K562 (cell line): ENCODE data around the gene FOXL2NB.

Source experiments
- ATF3 ChIP-seq, 2 experiments: fragments of 450-650 bp in 1 of 2; sonication (generic) in 1 of 2; formaldehyde crosslinking in 1 of 2; IDR thresholded peaks in 1 of 2; conservative IDR thresholded peaks in 1 of 2; 2 replicates each; pipeline versions ENCODE4 v1.6.1 to v1.8.1; 2016 to 2023; ENCODE audit warnings: mild to moderate bottlenecking in 2 of 2, moderate library complexity in 2 of 2, inconsistent platforms in 1 of 2, missing genetic modification reagents in 1 of 2
- CTCF ChIP-seq, 3 experiments: IDR thresholded peaks in 2 of 3; conservative IDR thresholded peaks in 1 of 3; 2 replicates each; pipeline ENCODE4 v1.5.1; 2011 to 2012; ENCODE audit warnings: low read length in 3 of 3, mild to moderate bottlenecking in 3 of 3, control low read depth in 2 of 3, improper control_type of control experiment in 1 of 3, inconsistent platforms in 1 of 3, low read depth in 1 of 3, mixed read lengths in 1 of 3, moderate library complexity in 1 of 3; ENCODE audit not compliant: insufficient read depth in 2 of 3
- ETS2 ChIP-seq: IDR thresholded peaks from 2 replicates; pipeline ENCODE4 v1.6.1; 2016; ENCODE audit warnings: borderline replicate concordance, missing genetic modification characterization, mild to moderate bottlenecking, moderate library complexity, missing compliant biosample characterization; ENCODE audit not compliant: poor library complexity, severe bottlenecking
- FOXJ3 ChIP-seq: sonication (generic); formaldehyde crosslinking; IDR thresholded peaks from 2 replicates; pipeline ENCODE4 v1.4.0; 2020; ENCODE audit warnings: mild to moderate bottlenecking, missing genetic modification reagents
- HBP1 ChIP-seq: fragments of 450-650 bp; formaldehyde crosslinking; IDR thresholded peaks from 2 replicates; pipeline ENCODE4 v1.4.0; 2022; ENCODE audit warnings: missing genetic modification characterization
- KLF16 ChIP-seq: IDR thresholded peaks from 2 replicates; pipeline ENCODE4 v1.6.1; 2016; ENCODE audit warnings: antibody characterized with exemption
- MAX ChIP-seq: sonication (generic); formaldehyde crosslinking; IDR thresholded peaks from 2 replicates; pipeline ENCODE4 v1.9.0; 2022; ENCODE audit warnings: mild to moderate bottlenecking, missing genetic modification reagents
- MCM2 ChIP-seq: fragments of 450-650 bp; IDR thresholded peaks from 2 replicates; pipeline ENCODE4 v1.6.1; 2017; ENCODE audit warnings: low read depth, mild to moderate bottlenecking
- MTA3 ChIP-seq: fragments of 450-650 bp; formaldehyde crosslinking; IDR thresholded peaks from 2 replicates; pipeline ENCODE4 v1.6.1; 2017; ENCODE audit warnings: mild to moderate bottlenecking, borderline replicate concordance
- PKNOX1 ChIP-seq: fragments of 450-650 bp; IDR thresholded peaks from 2 replicates; pipeline ENCODE4 v1.6.1; 2016
- SMAD1 ChIP-seq: fragments of 150-350 bp; IDR thresholded peaks from 2 replicates; pipeline ENCODE4 v1.6.1; 2014; ENCODE audit warnings: low read length, low read depth; ENCODE audit not compliant: partially characterized antibody
- SNRNP70 ChIP-seq: fragments of 200-400 bp; formaldehyde crosslinking; optimal IDR thresholded peaks from 2 replicates; pipeline ENCODE3; 2017; ENCODE audit warnings: low read depth, low read length

GRCh38 chr3:138944929-138945708, 1.9 kb upstream of the FOXL2NB start:
- TF ChIP-seq MAX (CRISPR knock-in tag), result peak; percentile 67
- TF ChIP-seq CTCF (IDR thresholded peaks at IDR 0.05 in 2 of 3, conservative IDR thresholded peaks at IDR 0.05 in 1 of 3; ENCODE audit: insufficient read depth in 2 of 3, low read depth in 1 of 3, low read length in 3 of 3), result no peak
- TF ChIP-seq KLF16, result no peak
- TF ChIP-seq FOXJ3 (CRISPR knock-in tag), result no peak
- TF ChIP-seq SMAD1, result no peak
- no peak for TF ChIP-seq SNRNP70
- TF ChIP-seq ETS2 (tag), result no peak
- TF ChIP-seq MTA3, result peak; percentile 77; the same call in 1 of the 2 replicates
- TF ChIP-seq MCM2, result no peak
- TF ChIP-seq ATF3 (IDR thresholded peaks at IDR 0.05), result no peak
- no peak for TF ChIP-seq ATF3 (CRISPR knock-in tag; conservative IDR thresholded peaks at IDR 0.05)
- no peak for TF ChIP-seq HBP1
- no peak for TF ChIP-seq PKNOX1
